MM.1S (cell line): ENCODE results near the gene DPYSL4.
"Not testable (repeated sequence)": the region's sequence is repeated elsewhere in the genome, so short reads cannot be mapped to it uniquely, and the experiment has no call there.

Experiments
- DNase-seq: peaks from one replicate; pipeline ENCODE4 v3.0.0-alpha.2; 2015
- H2AFZ ChIP-seq: fragments of 300-600 bp; sonication (generic); 2 replicates; pipeline ENCODE4 v1.6.0; 2016; ENCODE audit warnings: antibody characterized with exemption, low read length
- H3F3A ChIP-seq: fragments of 300-600 bp; sonication (generic); 2 replicates; pipeline ENCODE4 v1.6.1; 2016; ENCODE audit warnings: mild to moderate bottlenecking, antibody characterized with exemption, low read length, moderate library complexity, mixed read lengths; ENCODE audit not compliant: insufficient read depth
- H3K27ac ChIP-seq: fragments of 300-600 bp; sonication (generic); 2 replicates; pipeline ENCODE4 v1.5.1; 2016; ENCODE audit warnings: mild to moderate bottlenecking, low read length
- H3K27me3 ChIP-seq: fragments of 300-600 bp; sonication (generic); replicated peaks from 2 replicates; pipeline ENCODE4 v1.6.0; 2016; ENCODE audit warnings: low read length; ENCODE audit not compliant: insufficient read depth
- H3K36me3 ChIP-seq: fragments of 300-600 bp; sonication (generic); replicated peaks from 2 replicates; pipeline ENCODE4 v1.6.1; 2016; ENCODE audit warnings: mild to moderate bottlenecking, low read length, mixed read lengths; ENCODE audit not compliant: insufficient read depth
- H3K4me1 ChIP-seq: fragments of 300-600 bp; sonication (generic); 2 replicates; pipeline ENCODE4 v1.6.1; 2016; ENCODE audit warnings: low read length, mixed read lengths
- H3K4me2 ChIP-seq: fragments of 300-600 bp; sonication (generic); 2 replicates; pipeline ENCODE4 v1.6.0; 2016; ENCODE audit warnings: low read depth, low read length
- H3K4me3 ChIP-seq: fragments of 300-600 bp; sonication (generic); 2 replicates; pipeline ENCODE4 v1.5.1; 2016; ENCODE audit warnings: low read length, mixed read lengths
- H3K79me2 ChIP-seq: fragments of 300-600 bp; sonication (generic); 2 replicates; pipeline ENCODE4 v1.6.1; 2016; ENCODE audit warnings: mixed run types, low read length, mixed read lengths
- H3K9ac ChIP-seq: fragments of 300-600 bp; sonication (generic); 2 replicates; pipeline ENCODE4 v1.6.1; 2016; ENCODE audit warnings: low read length, mixed read lengths
- H3K9me2 ChIP-seq: fragments of 300-600 bp; sonication (generic); replicated peaks from 2 replicates; pipeline ENCODE4 v1.6.1; 2016; ENCODE audit warnings: mild to moderate bottlenecking, low read length, mixed read lengths; ENCODE audit not compliant: insufficient read depth
- H3K9me3 ChIP-seq: fragments of 300-600 bp; sonication (generic); replicated peaks from 2 replicates; pipeline ENCODE4 v1.6.1; 2016; ENCODE audit warnings: mild to moderate bottlenecking, low read length, mixed read lengths; ENCODE audit not compliant: insufficient read depth
- H4K20me1 ChIP-seq: fragments of 300-600 bp; sonication (generic); 2 replicates; pipeline ENCODE4 v1.6.1; 2016; ENCODE audit warnings: mild to moderate bottlenecking, low read length, moderate library complexity, mixed read lengths; ENCODE audit not compliant: insufficient read depth
- EZH2 ChIP-seq: fragments of 300-600 bp; sonication (generic); optimal IDR thresholded peaks from 2 replicates; pipeline ENCODE3; 2017; ENCODE audit warnings: low read depth, mild to moderate bottlenecking, antibody characterized with exemption, low read length, mixed read lengths
- EZH2phosphoT487 ChIP-seq: fragments of 300-600 bp; sonication (generic); IDR thresholded peaks from 2 replicates; pipeline ENCODE4 v1.6.1; 2018; ENCODE audit warnings: antibody characterized with exemption, low read length
- TF ChIP-seq, protein P1 (sequence below): fragments of 300-600 bp; sonication (generic); IDR thresholded peaks from 2 replicates; pipeline ENCODE4 v1.5.1; 2016; ENCODE audit warnings: antibody characterized with exemption, low read length, mixed read lengths

Gene DPYSL4

GRCh38 chr10:132219486-132219885 is 32.7 kb downstream of the DPYSL4 start:
- Histone ChIP-seq H3K4me1 (no peaks in the 10 kb centered on the region), H3F3A (no peaks in the 10 kb centered on the region), H4K20me1 (no peaks in the 10 kb centered on the region), H3K9me2 (no peaks in the 10 kb centered on the region), H3K4me2 (no peak overlapping the region), H3K79me2 (no peaks in the 10 kb centered on the region), H3K27me3 (no peaks in the 10 kb centered on the region), H2AFZ (no peak overlapping the region), H3K4me3 (no peak overlapping the region), H3K27ac (no peak overlapping the region), H3K9ac (no peak overlapping the region), H3K9me3 (no peaks in the 10 kb centered on the region), H3K36me3 (no peaks in the 10 kb centered on the region)
- TF ChIP-seq, protein P1, sequence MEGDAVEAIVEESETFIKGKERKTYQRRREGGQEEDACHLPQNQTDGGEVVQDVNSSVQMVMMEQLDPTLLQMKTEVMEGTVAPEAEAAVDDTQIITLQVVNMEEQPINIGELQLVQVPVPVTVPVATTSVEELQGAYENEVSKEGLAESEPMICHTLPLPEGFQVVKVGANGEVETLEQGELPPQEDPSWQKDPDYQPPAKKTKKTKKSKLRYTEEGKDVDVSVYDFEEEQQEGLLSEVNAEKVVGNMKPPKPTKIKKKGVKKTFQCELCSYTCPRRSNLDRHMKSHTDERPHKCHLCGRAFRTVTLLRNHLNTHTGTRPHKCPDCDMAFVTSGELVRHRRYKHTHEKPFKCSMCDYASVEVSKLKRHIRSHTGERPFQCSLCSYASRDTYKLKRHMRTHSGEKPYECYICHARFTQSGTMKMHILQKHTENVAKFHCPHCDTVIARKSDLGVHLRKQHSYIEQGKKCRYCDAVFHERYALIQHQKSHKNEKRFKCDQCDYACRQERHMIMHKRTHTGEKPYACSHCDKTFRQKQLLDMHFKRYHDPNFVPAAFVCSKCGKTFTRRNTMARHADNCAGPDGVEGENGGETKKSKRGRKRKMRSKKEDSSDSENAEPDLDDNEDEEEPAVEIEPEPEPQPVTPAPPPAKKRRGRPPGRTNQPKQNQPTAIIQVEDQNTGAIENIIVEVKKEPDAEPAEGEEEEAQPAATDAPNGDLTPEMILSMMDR, result no peak
- TF ChIP-seq EZH2phosphoT487, result no peak
- TF ChIP-seq EZH2, result no peak
- no peak for DNase-seq

DNA sequence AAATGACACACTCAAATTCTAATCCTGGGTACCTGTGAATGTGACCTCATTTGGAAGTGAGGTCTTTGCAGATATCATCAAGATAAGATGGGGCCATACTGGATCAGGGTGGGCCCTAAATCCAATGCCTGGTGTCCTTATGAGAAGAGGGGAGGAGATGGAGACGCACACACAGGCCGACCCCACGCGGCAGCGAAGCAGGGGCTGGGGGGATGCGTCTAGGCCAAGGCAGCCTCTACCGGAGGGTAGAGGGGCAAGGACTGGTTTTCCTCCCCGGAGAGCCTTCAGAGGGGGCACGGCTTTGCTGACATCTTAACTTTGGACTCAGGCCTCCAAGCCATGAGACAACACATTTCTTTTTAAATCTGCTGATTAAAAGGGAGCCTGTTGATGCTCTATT is 33.3 kb downstream of the DPYSL4 start:
- H3K4me1 ChIP-seq, result no peaks in the 10 kb centered on the region
- H3K9me2 ChIP-seq, result no peaks in the 10 kb centered on the region
- no peak overlapping the region for H3K27ac ChIP-seq
- TF ChIP-seq EZH2phosphoT487 (no peak), EZH2 (no peak)
- TF ChIP-seq, protein P1, result no peak
- H3K9me3 ChIP-seq, result no peaks in the 10 kb centered on the region
- H3K36me3 ChIP-seq, result no peaks in the 10 kb centered on the region
- H3K79me2 ChIP-seq, result no peaks in the 10 kb centered on the region
- H2AFZ ChIP-seq, result no peak overlapping the region
- no peak for DNase-seq
- H4K20me1 ChIP-seq, result no peaks in the 10 kb centered on the region
- no peak overlapping the region for H3K4me2 ChIP-seq
- H3K4me3 ChIP-seq, result no peak overlapping the region
- H3K9ac ChIP-seq, result no peak overlapping the region
- no peaks in the 10 kb centered on the region for H3F3A ChIP-seq
- no peaks in the 10 kb centered on the region for H3K27me3 ChIP-seq

- H3K9me3 ChIP-seq, H3K27ac ChIP-seq, H3K4me1 ChIP-seq, H3K9me2 ChIP-seq, H3K4me2 ChIP-seq, H3K36me3 ChIP-seq, H4K20me1 ChIP-seq, H3F3A ChIP-seq, H3K4me3 ChIP-seq, H2AFZ ChIP-seq, H3K9ac ChIP-seq, H3K27me3 ChIP-seq, DNase-seq, H3K79me2 ChIP-seq: not testable (repeated sequence)
Observed at GRCh38 chr10:132220996-132221395, 34.2 kb downstream of the DPYSL4 start.

- no peaks in the 10 kb centered on the region for H3K27me3 ChIP-seq
- no peaks in the 10 kb centered on the region for H3F3A ChIP-seq
- H3K27ac ChIP-seq, result no peak overlapping the region
- H3K4me3 ChIP-seq, result no peak overlapping the region
- no peak overlapping the region for H2AFZ ChIP-seq
- H3K4me1 ChIP-seq, result no peaks in the 10 kb centered on the region
- no peak overlapping the region for H3K9ac ChIP-seq
- no peak overlapping the region for H3K4me2 ChIP-seq
- no peaks in the 10 kb centered on the region for H3K36me3 ChIP-seq
- no peak for DNase-seq
- TF ChIP-seq EZH2, result no peak
- TF ChIP-seq, protein P1, result no peak
- TF ChIP-seq EZH2phosphoT487, result no peak
- H3K9me3 ChIP-seq, result no peaks in the 10 kb centered on the region
- no peaks in the 10 kb centered on the region for H3K79me2 ChIP-seq
- H4K20me1 ChIP-seq, result no peaks in the 10 kb centered on the region
- no peaks in the 10 kb centered on the region for H3K9me2 ChIP-seq
Observed at GRCh38 chr10:132222726-132223125, 36.0 kb downstream of the DPYSL4 start.
